Activated CD4-positive, alpha-beta T cell treated with anti-CD3 and anti-CD28 coated beads, Interleukin-2, amount 50 U/mL, for 1 hour (primary cell): Measurements from ENCODE around the gene RNU6-9.
A peak's percentile ranks its signal among the peaks of the same experiment; 100 is the strongest.

Source experiments
- DNase-seq: peaks from one replicate; pipeline ENCODE4 v3.0.0-alpha.2; 2020

The RNU6-9 gene

GRCh38 chr19:919199-920050 lies 26.1 kb downstream of the RNU6-9 start:
- DNase-seq, result peak; percentile 55

- peak; percentile 75 for DNase-seq
These were observed 27.0 kb downstream of the RNU6-9 start for GRCh38 chr19:920051-920864.

GRCh38 chr19:924553-925086 lies 31.3 kb downstream of the RNU6-9 start:
- DNase-seq, result no peak

GRCh38 chr19:925087-925525 lies 31.8 kb downstream of the RNU6-9 start:
- DNase-seq, result no peak

GRCh38 chr19:925526-926322 lies 32.4 kb downstream of the RNU6-9 start, which contains the start of gene ARID3A:
TSS of gene ARID3A (plus strand) at chr19:926035. CDS start at chr19:929529, 3,494 bp downstream.
- peak; percentile 70 for DNase-seq

GRCh38 chr19:926323-926588 lies 33.0 kb downstream of the RNU6-9 start:
- DNase-seq, result no peak

- no peak for DNase-seq
These were observed 33.5 kb downstream of the RNU6-9 start for GRCh38 chr19:926589-927350.

- DNase-seq, result no peak
These were observed 34.1 kb downstream of the RNU6-9 start for GRCh38 chr19:927351-927779.

GRCh38 chr19:927780-928401 lies 34.6 kb downstream of the RNU6-9 start:
- no peak for DNase-seq

GRCh38 chr19:928471-929202 lies 35.4 kb downstream of the RNU6-9 start:
- DNase-seq, result no peak

GRCh38 chr19:929203-929890 lies 36.1 kb downstream of the RNU6-9 start:
- no peak for DNase-seq

GRCh38 chr19:929891-930258 lies 36.6 kb downstream of the RNU6-9 start:
- DNase-seq, result no peak

- DNase-seq, result no peak
These were observed 38.8 kb downstream of the RNU6-9 start for GRCh38 chr19:931860-932647.

GRCh38 chr19:932648-933552 lies 39.6 kb downstream of the RNU6-9 start:
- DNase-seq, result peak; percentile 33

GRCh38 chr19:933553-933882 lies 40.2 kb downstream of the RNU6-9 start:
- DNase-seq, result no peak

- no peak for DNase-seq
These were observed 41.0 kb downstream of the RNU6-9 start for GRCh38 chr19:934197-934840.

GRCh38 chr19:934865-935479 lies 41.7 kb downstream of the RNU6-9 start:
- DNase-seq, result no peak

- no peak for DNase-seq
These were observed 42.9 kb downstream of the RNU6-9 start for GRCh38 chr19:936175-936546.
